SK-N-SH (cell line): Measurements from ENCODE around the gene NOVA1. TPM values are rescaled to one million over a fixed set of nuclear protein-coding genes. Genes with fewer than 3 reads are reported as not detected.

ENCODE experiments used
- CTCF ChIA-PET: fragments of 300-600, 350-600 bp; formaldehyde crosslinking; extraction: SDS; loops from one replicate; lab custom pipeline; 2021; lab: Yijun Ruan, JAX
- POLR2A ChIA-PET: fragments of 350-600 bp; sonication (Branson Sonifier 250); formaldehyde crosslinking; extraction: SDS; loops from one replicate; lab custom pipeline; 2020; ENCODE audit warnings: antibody characterized with exemption, inconsistent platforms; lab: Yijun Ruan, JAX
- DNase-seq: peaks from one replicate; pipeline ENCODE4 v3.0.0; 2012
- H2AFZ ChIP-seq: fragments of 200-600 bp; sonication (generic); 2 replicates; pipeline ENCODE4 v1.8.1; 2016; ENCODE audit warnings: antibody characterized with exemption, mild to moderate bottlenecking, low read depth
- H3F3A ChIP-seq: fragments of 200-600 bp; sonication (generic); replicated peaks from 2 replicates; pipeline ENCODE3; 2016; ENCODE audit warnings: antibody characterized with exemption, mild to moderate bottlenecking; ENCODE audit not compliant: insufficient read depth
- H3K27ac ChIP-seq, 2 experiments: fragments of 200-500 bp in 1 of 2; fragments of 200-600 bp in 1 of 2; sonication (Bioruptor generic) in 1 of 2; sonication (generic), shearing (Covaris generic) in 1 of 2; 2 replicates each; pipeline versions ENCODE4 v1.5.1 to v1.6.1; 2014 to 2016; ENCODE audit warnings: low read depth in 2 of 2, inconsistent platforms in 1 of 2, low read length in 1 of 2, mild to moderate bottlenecking in 1 of 2, mixed read lengths in 1 of 2
- H3K27me3 ChIP-seq: fragments of 200-600 bp; sonication (generic), shearing (Covaris generic); 2 replicates; pipeline ENCODE4 v1.6.1; 2016; ENCODE audit warnings: mixed run types; ENCODE audit not compliant: insufficient read depth
- H3K36me3 ChIP-seq, 2 experiments: fragments of 200-500 bp in 1 of 2; fragments of 200-600 bp in 1 of 2; sonication (Bioruptor generic) in 1 of 2; sonication (generic) in 1 of 2; replicated peaks in 1 of 2; 2 replicates each; pipeline versions ENCODE3 to v1.5.1; 2014 to 2016; ENCODE audit warnings: low read length in 1 of 2, mild to moderate bottlenecking in 1 of 2; ENCODE audit not compliant: insufficient read depth in 2 of 2, control insufficient read depth in 1 of 2
- H3K4me1 ChIP-seq, 2 experiments: fragments of 200-500 bp in 1 of 2; fragments of 200-600 bp in 1 of 2; sonication (Bioruptor generic) in 1 of 2; sonication (generic), shearing (Covaris generic) in 1 of 2; 2 replicates each; pipeline versions ENCODE4 v1.5.1 to v1.6.1; 2014 to 2016; ENCODE audit warnings: low read depth in 1 of 2, low read length in 1 of 2, mixed run types in 1 of 2; ENCODE audit not compliant: insufficient read depth in 2 of 2, control insufficient read depth in 1 of 2
- H3K4me2 ChIP-seq: fragments of 200-600 bp; sonication (generic), shearing (Covaris generic); 2 replicates; pipeline ENCODE4 v1.6.1; 2017; ENCODE audit warnings: mixed run types
- H3K4me3 ChIP-seq, 2 experiments: fragments of 200-500 bp in 1 of 2; fragments of 200-600 bp in 1 of 2; sonication (Bioruptor generic) in 1 of 2; sonication (generic), shearing (Covaris generic) in 1 of 2; 2 replicates each; pipeline versions ENCODE4 v1.5.1 to v1.8.1; 2014 to 2016; ENCODE audit warnings: low read depth in 2 of 2, inconsistent platforms in 1 of 2, low read length in 1 of 2, mild to moderate bottlenecking in 1 of 2, mixed read lengths in 1 of 2, moderate library complexity in 1 of 2
- H3K79me2 ChIP-seq: fragments of 200-600 bp; sonication (generic); 2 replicates; pipeline ENCODE4 v1.8.1; 2017; ENCODE audit warnings: mild to moderate bottlenecking; ENCODE audit not compliant: insufficient read depth
- H3K9ac ChIP-seq: fragments of 200-600 bp; sonication (generic); 2 replicates; pipeline ENCODE4 v1.6.1; 2017; ENCODE audit warnings: mixed run types
- H3K9me2 ChIP-seq: fragments of 200-600 bp; sonication (generic); 2 replicates; pipeline ENCODE4 v1.6.1; 2017; ENCODE audit warnings: mixed run types
- H3K9me3 ChIP-seq: fragments of 200-600 bp; sonication (generic); 2 replicates; pipeline ENCODE4 v1.6.1; 2017; ENCODE audit warnings: mixed run types, mild to moderate bottlenecking, moderate library complexity
- H4K20me1 ChIP-seq: fragments of 200-600 bp; sonication (generic); 2 replicates; pipeline ENCODE4 v1.6.1; 2017; ENCODE audit warnings: mild to moderate bottlenecking, mixed run types; ENCODE audit not compliant: insufficient read depth
- EZH2phosphoT487 ChIP-seq: fragments of 200-600 bp; sonication (generic); IDR thresholded peaks from 2 replicates; pipeline ENCODE4 v1.6.1; 2017; ENCODE audit warnings: low read depth, mixed run types, mild to moderate bottlenecking, antibody characterized with exemption, moderate library complexity, borderline replicate concordance
- FOSL2 ChIP-seq: IDR thresholded peaks from 2 replicates; pipeline ENCODE4 v1.4.0; 2012; ENCODE audit warnings: low read depth, mild to moderate bottlenecking, moderate library complexity, borderline replicate concordance
- FOXJ3 ChIP-seq: sonication (generic); formaldehyde crosslinking; IDR thresholded peaks from 2 replicates; pipeline ENCODE4 v1.5.1; 2020; ENCODE audit warnings: mild to moderate bottlenecking, missing genetic modification reagents
- GABPA ChIP-seq: IDR thresholded peaks from 2 replicates; pipeline ENCODE4 v1.4.0; 2012; ENCODE audit warnings: low read depth, mild to moderate bottlenecking
- JUND ChIP-seq: IDR thresholded peaks from 2 replicates; pipeline ENCODE4 v1.4.0; 2012
- NFIC ChIP-seq: IDR thresholded peaks from 2 replicates; pipeline ENCODE4 v1.4.0; 2012; ENCODE audit warnings: borderline replicate concordance
- NRF1 ChIP-seq: IDR thresholded peaks from 2 replicates; pipeline ENCODE4 v1.6.1; 2012; ENCODE audit warnings: low read depth, mild to moderate bottlenecking, low read length
- RXRA ChIP-seq: IDR thresholded peaks from 2 replicates; pipeline ENCODE4 v1.4.0; 2012; ENCODE audit warnings: low read depth, mild to moderate bottlenecking, borderline replicate concordance
- TAF1 ChIP-seq: IDR thresholded peaks from 2 replicates; pipeline ENCODE4 v1.6.1; 2012; ENCODE audit warnings: low read depth, mild to moderate bottlenecking, low read length, moderate library complexity, borderline replicate concordance
- TCF12 ChIP-seq: IDR thresholded peaks from 2 replicates; pipeline ENCODE4 v1.4.0; 2012
- TEAD4 ChIP-seq: IDR thresholded peaks from 2 replicates; pipeline ENCODE4 v1.4.0; 2012; ENCODE audit warnings: mild to moderate bottlenecking, borderline replicate concordance; ENCODE audit not compliant: insufficient read depth
- USF1 ChIP-seq: IDR thresholded peaks from 2 replicates; pipeline ENCODE4 v1.4.0; 2012; ENCODE audit warnings: low read depth, borderline replicate concordance
- YY1 ChIP-seq: IDR thresholded peaks from 2 replicates; pipeline ENCODE4 v1.4.0; 2012; ENCODE audit warnings: low read depth, mild to moderate bottlenecking
- WGBS: methylation state at CpG from one replicate; pipeline ENCODE4 v1.1.6; 2017; ENCODE audit warnings: low lambda C conversion rate; 5-methylcytosine and 5-hydroxymethylcytosine counted together
- polyA plus RNA-seq, 3 experiments: library from polyadenylated mRNA; depleted of rRNA; stranded (reverse); fragments of >200 nt; gene quantifications; 2 replicates each; pipeline ENCODE4 v1.2.3, GENCODE V29; 2012
- TF ChIP-seq, protein P1 (sequence below): IDR thresholded peaks from 2 replicates; pipeline ENCODE4; 2012
- TF ChIP-seq, protein P2 (sequence below): fragments of 200-600 bp; sonication (generic); IDR thresholded peaks from 2 replicates; pipeline ENCODE4 v1.6.1; 2017; ENCODE audit warnings: antibody characterized with exemption, mild to moderate bottlenecking, moderate library complexity
- TF ChIP-seq, protein P3 (sequence below): IDR thresholded peaks from 2 replicates; pipeline ENCODE4 v1.4.0; 2012; ENCODE audit warnings: low read depth
- TF ChIP-seq, protein P4 (sequence below): IDR thresholded peaks from 2 replicates; pipeline ENCODE4 v1.4.0; 2012; ENCODE audit warnings: low read depth, borderline replicate concordance

The NOVA1 gene
- polyA plus RNA-seq, 1 of the 3 experiments (the other 2 are of a cell fraction), result 0.44 TPM

DNA sequence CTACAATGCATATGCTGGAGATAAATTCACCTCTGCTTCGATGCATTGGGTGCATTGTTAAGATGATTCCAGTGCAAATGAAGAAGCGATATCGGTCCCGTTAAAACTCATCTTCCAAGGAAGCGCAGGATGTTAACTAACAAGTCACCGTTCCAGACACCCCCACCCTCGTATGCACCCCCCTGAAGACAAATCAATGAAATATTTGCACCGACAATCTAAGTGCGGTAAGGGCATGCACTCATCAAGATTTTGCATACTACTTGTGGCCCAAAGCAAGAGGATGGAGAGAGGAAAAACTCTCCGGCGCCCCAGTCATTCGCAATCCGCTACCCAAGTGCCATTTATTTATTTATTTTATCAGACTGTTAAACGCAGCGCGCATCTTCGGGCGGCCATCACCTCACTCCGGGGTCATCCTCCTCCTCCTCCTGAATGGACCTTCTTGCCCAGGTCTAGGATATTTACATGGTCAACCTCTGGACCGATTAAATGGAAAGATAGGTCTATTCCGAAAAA lies 1.2 kb downstream of the NOVA1 start:
- peak overlapping the region; percentile 62 to 72 for H3K4me3 ChIP-seq
- DNase-seq, result no peak
- 3% methylated on average over 21 of the region's 21 CpGs for WGBS
- H3K9ac ChIP-seq, result no peak overlapping the region
- H3K9me3 ChIP-seq, result no peaks in the 10 kb centered on the region
- TF ChIP-seq TAF1 (no peak), JUND (no peak), YY1 (no peak), GABPA (no peak), EZH2phosphoT487 (no peak), TCF12 (no peak), NFIC (no peak), FOSL2 (no peak), FOXJ3 (no peak), RXRA (no peak), USF1 (no peak), TEAD4 (no peak), NRF1 (no peak)
- TF ChIP-seq, protein P1, sequence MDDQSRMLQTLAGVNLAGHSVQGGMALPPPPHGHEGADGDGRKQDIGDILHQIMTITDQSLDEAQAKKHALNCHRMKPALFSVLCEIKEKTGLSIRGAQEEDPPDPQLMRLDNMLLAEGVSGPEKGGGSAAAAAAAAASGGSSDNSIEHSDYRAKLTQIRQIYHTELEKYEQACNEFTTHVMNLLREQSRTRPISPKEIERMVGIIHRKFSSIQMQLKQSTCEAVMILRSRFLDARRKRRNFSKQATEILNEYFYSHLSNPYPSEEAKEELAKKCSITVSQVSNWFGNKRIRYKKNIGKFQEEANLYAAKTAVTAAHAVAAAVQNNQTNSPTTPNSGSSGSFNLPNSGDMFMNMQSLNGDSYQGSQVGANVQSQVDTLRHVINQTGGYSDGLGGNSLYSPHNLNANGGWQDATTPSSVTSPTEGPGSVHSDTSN, result no peak
- TF ChIP-seq, protein P2, sequence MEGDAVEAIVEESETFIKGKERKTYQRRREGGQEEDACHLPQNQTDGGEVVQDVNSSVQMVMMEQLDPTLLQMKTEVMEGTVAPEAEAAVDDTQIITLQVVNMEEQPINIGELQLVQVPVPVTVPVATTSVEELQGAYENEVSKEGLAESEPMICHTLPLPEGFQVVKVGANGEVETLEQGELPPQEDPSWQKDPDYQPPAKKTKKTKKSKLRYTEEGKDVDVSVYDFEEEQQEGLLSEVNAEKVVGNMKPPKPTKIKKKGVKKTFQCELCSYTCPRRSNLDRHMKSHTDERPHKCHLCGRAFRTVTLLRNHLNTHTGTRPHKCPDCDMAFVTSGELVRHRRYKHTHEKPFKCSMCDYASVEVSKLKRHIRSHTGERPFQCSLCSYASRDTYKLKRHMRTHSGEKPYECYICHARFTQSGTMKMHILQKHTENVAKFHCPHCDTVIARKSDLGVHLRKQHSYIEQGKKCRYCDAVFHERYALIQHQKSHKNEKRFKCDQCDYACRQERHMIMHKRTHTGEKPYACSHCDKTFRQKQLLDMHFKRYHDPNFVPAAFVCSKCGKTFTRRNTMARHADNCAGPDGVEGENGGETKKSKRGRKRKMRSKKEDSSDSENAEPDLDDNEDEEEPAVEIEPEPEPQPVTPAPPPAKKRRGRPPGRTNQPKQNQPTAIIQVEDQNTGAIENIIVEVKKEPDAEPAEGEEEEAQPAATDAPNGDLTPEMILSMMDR, result no peak
- TF ChIP-seq, protein P3, sequence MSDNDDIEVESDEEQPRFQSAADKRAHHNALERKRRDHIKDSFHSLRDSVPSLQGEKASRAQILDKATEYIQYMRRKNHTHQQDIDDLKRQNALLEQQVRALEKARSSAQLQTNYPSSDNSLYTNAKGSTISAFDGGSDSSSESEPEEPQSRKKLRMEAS, result no peak
- TF ChIP-seq, protein P4, sequence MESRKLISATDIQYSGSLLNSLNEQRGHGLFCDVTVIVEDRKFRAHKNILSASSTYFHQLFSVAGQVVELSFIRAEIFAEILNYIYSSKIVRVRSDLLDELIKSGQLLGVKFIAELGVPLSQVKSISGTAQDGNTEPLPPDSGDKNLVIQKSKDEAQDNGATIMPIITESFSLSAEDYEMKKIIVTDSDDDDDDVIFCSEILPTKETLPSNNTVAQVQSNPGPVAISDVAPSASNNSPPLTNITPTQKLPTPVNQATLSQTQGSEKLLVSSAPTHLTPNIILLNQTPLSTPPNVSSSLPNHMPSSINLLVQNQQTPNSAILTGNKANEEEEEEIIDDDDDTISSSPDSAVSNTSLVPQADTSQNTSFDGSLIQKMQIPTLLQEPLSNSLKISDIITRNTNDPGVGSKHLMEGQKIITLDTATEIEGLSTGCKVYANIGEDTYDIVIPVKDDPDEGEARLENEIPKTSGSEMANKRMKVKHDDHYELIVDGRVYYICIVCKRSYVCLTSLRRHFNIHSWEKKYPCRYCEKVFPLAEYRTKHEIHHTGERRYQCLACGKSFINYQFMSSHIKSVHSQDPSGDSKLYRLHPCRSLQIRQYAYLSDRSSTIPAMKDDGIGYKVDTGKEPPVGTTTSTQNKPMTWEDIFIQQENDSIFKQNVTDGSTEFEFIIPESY, result no peak
- peak overlapping the region; percentile 79; the same call in 1 of the 2 replicates for H2AFZ ChIP-seq
- peaks cover 15% of the 10 kb centered on the region; the same call in 1 of the 2 replicates for H3K27me3 ChIP-seq
- CTCF ChIA-PET, result no interaction called here
- no peaks in the 10 kb centered on the region for H3K9me2 ChIP-seq
- POLR2A ChIA-PET, result no interaction called here
- no peaks in the 10 kb centered on the region for H3F3A ChIP-seq
- H3K27ac ChIP-seq, result no peak overlapping the region; a peak in 1 of 4 replicates
- H3K4me1 ChIP-seq, result no peaks in the 10 kb centered on the region; a peak in 2 of 4 replicates
- H3K36me3 ChIP-seq, result no peaks in the 10 kb centered on the region
- peak overlapping the region; percentile 93 for H3K4me2 ChIP-seq
- no peaks in the 10 kb centered on the region for H4K20me1 ChIP-seq
- no peaks in the 10 kb centered on the region for H3K79me2 ChIP-seq
